Kidney (tissue), 14 donors: Measurements from ENCODE around the gene GPHA2. TPM values are rescaled to one million over a fixed set of nuclear protein-coding genes. Genes with fewer than 3 reads are reported as not detected.

ENCODE experiments used
- DNase-seq, 5 donors: peaks; one replicate each; pipeline ENCODE4 v3.0.0-alpha.2; 2013 to 2020
- FAIRE-seq: peaks from 2 replicates; lab custom pipeline; 2012; peaks lifted over from hg19 to GRCh38; lab: Jason Lieb, UNC
- H3K27ac ChIP-seq, 2 donors: one replicate each; pipeline ENCODE4 v1.7.0; 2013; ENCODE audit warnings: low read depth in 2 of 2, low read length in 2 of 2, inconsistent platforms in 1 of 2
- H3K27me3 ChIP-seq: one replicate; pipeline ENCODE4 v1.7.1; 2013; ENCODE audit warnings: low read length, inconsistent platforms; ENCODE audit not compliant: control insufficient read depth, insufficient read depth
- H3K36me3 ChIP-seq, 3 donors: one replicate each; pipeline versions ENCODE4 v1.7.0 to v1.7.1; 2013; ENCODE audit warnings: low read length in 3 of 3, control low read depth in 1 of 3, inconsistent platforms in 1 of 3; ENCODE audit not compliant: insufficient read depth in 3 of 3, control insufficient read depth in 2 of 3
- H3K4me1 ChIP-seq, 3 donors: one replicate each; pipeline versions ENCODE4 v1.7.0 to v1.7.1; 2013; ENCODE audit warnings: low read length in 3 of 3, inconsistent platforms in 1 of 3, low read depth in 1 of 3; ENCODE audit not compliant: control insufficient read depth in 2 of 3, insufficient read depth in 2 of 3
- H3K4me3 ChIP-seq, 3 donors: one replicate each; pipeline versions ENCODE4 v1.7.0 to v1.8.1; 2013; ENCODE audit warnings: low read length in 3 of 3, control low read depth in 1 of 3, inconsistent platforms in 1 of 3
- H3K9ac ChIP-seq, 3 donors: one replicate each; pipeline versions ENCODE4 v1.7.0 to v1.7.1; 2013; ENCODE audit warnings: low read length in 3 of 3, control low read depth in 1 of 3, inconsistent platforms in 1 of 3
- H3K9me3 ChIP-seq, 3 donors: one replicate each; pipeline versions ENCODE4 v1.7.0 to v1.7.1; 2013; ENCODE audit warnings: low read length in 3 of 3, control low read depth in 1 of 3, inconsistent platforms in 1 of 3; ENCODE audit not compliant: control insufficient read depth in 2 of 3, insufficient read depth in 1 of 3
- intact Hi-C: fragments of 100-400 bp; cut with DNase I; formaldehyde crosslinking; loops from one replicate; pipeline ENCODE4 v1.11.1; 2022
- polyA plus RNA-seq: library from polyadenylated mRNA; stranded (reverse); fragments of 350-450 nt; fragmentation: Illumina TruSeq; extraction: RNeasy Lipid Tissue Mini Kit (QIAGEN cat#74804); gene quantifications from one replicate; pipeline ENCODE4 v1.2.3, GENCODE V29; 2014; ENCODE audit warnings: low read depth, low replicate concordance; ENCODE audit not compliant: insufficient read depth
- total RNA-seq: library from RNA; stranded (reverse); fragmentation: NEBNext Ultra II Directional; extraction: Animal tissue kit (Norgen Biotek cat#: 25700); gene quantifications from one replicate; pipeline ENCODE4 v1.2.1, GENCODE V29; 2021
- TF ChIP-seq, protein P1 (sequence below): IDR thresholded peaks from 3 replicates; pipeline ENCODE4 v1.5.1; 2012; ENCODE audit warnings: mild to moderate bottlenecking, moderate library complexity, borderline replicate concordance; ENCODE audit not compliant: insufficient read depth; ENCODE audit errors: extremely low read depth
- donor health status: control.
- donor health status: control.
- donor health status: control.
- donor health status: control.
- donor health status: control.
- donor health status: DM: yes; HTN: yes; CAD: no.
- donor health status: Normal renal cell carcinoma (clear cell type).

The GPHA2 gene
- total and polyA plus RNA-seq, 2 donors from 2014 or later = 0.99 TPM; not detected in 1

DNA sequence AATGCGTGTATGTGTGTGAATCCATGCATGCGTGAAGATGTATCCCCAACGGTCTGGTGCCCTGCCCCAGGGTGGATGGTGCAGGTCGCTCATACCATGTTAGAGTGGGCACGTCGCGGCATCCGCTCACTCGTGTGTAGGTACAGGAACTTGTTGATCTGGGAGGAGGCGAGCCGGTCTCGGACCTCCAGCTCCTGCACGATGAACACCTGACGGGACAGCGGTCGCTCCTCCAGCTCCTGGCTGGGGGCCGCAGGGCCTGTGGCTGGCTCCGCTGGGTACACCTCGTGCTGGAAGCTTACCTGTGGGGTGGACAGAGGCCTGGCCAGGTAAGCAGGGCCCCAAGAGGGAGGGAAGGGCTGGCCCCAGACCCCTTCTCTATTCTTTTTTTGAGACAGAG, 37.2 kb downstream of the GPHA2 start:
- Histone ChIP-seq H3K27ac (no peak overlapping the region), H3K9ac (no peak overlapping the region), H3K4me1 (peaks cover 0 to 7% (median 3%) of the 10 kb centered on the region in 3 donors), H3K27me3 (no peaks in the 10 kb centered on the region), H3K4me3 (no peak overlapping the region), H3K9me3 (no peaks in the 10 kb centered on the region), H3K36me3 (peaks cover 0 to 13% (median 7%) of the 10 kb centered on the region in 3 donors)
- intact Hi-C loops = no loop called here
- TF ChIP-seq, protein P1, sequence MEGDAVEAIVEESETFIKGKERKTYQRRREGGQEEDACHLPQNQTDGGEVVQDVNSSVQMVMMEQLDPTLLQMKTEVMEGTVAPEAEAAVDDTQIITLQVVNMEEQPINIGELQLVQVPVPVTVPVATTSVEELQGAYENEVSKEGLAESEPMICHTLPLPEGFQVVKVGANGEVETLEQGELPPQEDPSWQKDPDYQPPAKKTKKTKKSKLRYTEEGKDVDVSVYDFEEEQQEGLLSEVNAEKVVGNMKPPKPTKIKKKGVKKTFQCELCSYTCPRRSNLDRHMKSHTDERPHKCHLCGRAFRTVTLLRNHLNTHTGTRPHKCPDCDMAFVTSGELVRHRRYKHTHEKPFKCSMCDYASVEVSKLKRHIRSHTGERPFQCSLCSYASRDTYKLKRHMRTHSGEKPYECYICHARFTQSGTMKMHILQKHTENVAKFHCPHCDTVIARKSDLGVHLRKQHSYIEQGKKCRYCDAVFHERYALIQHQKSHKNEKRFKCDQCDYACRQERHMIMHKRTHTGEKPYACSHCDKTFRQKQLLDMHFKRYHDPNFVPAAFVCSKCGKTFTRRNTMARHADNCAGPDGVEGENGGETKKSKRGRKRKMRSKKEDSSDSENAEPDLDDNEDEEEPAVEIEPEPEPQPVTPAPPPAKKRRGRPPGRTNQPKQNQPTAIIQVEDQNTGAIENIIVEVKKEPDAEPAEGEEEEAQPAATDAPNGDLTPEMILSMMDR = no peak
- FAIRE-seq (no peak), DNase-seq (no peak)

DNA sequence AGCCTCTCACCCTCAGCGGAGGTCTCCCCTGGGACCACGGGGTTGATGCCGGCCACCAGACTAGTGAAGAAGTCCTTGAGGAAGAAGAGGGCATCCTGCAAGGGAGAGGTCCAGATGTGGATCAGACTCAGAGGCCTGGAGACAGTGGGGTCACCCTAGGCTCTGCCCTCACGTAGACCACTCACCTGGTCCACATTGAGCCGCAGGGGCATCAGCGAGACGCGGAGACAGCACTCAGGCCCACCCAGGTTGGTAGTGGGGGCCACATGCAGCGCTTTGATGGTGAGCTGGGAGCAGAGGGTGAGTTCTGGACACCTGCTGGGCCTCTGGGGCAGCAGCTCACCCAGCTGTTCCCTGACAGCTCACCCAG, 37.6 kb downstream of the GPHA2 start:
- DNase-seq (no peak), FAIRE-seq (no peak)
- Histone ChIP-seq H3K27ac (no peak overlapping the region), H3K9ac (no peak overlapping the region), H3K4me1 (peaks cover 0 to 10% (median 3%) of the 10 kb centered on the region in 3 donors), H3K27me3 (no peaks in the 10 kb centered on the region), H3K36me3 (peaks cover 0 to 12% (median 7%) of the 10 kb centered on the region in 3 donors), H3K4me3 (no peak overlapping the region), H3K9me3 (no peaks in the 10 kb centered on the region)
- TF ChIP-seq, protein P1 = no peak
- intact Hi-C loops = no loop called here

DNA sequence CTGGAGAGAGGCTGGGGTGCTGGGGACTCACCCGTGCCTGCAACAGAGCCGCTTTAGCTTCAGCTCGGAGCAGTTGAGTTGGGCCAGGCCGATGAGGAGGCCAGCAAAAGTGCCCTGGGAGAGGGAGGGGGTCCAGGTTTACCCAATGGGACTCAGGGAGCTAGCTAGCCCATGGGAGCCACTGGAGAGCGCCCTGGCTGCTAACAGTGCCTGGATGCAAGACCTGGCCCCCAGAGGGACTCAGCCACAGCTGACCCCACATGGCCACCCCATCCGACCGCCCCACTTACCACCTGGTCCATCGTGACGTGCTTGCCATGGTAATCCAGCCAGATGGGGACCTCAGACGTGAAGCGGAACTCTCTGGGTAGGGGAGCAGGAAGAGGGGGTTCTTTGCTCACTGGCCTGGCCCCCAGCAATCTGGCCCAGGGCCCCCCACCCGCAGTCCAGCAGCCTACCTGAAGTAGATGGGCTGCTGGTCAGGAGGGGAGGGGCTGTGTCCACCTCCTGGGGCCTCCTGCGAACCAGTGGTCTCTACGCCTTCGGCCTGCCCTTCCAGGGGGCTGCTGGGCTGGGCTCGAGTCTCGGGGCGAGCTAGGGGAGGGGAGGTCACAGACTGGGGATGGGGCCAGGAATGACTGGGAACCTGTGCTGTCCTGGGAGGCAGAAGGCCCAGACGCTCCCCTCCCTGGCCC, 38.2 kb downstream of the GPHA2 start:
- H3K36me3 ChIP-seq = peaks cover 0 to 9% (median 5%) of the 10 kb centered on the region in 3 donors
- peak in 1 of 5 donors; percentile 65 for DNase-seq
- no peak for FAIRE-seq
- H3K4me3 ChIP-seq = no peak overlapping the region
- TF ChIP-seq, protein P1 = no peak
- no peaks in the 10 kb centered on the region for H3K27me3 ChIP-seq
- no peaks in the 10 kb centered on the region for H3K9me3 ChIP-seq
- intact Hi-C loops = no loop called here
- H3K4me1 ChIP-seq = peaks cover 0 to 12% (median 3%) of the 10 kb centered on the region in 3 donors
- no peak overlapping the region for H3K9ac ChIP-seq
- H3K27ac ChIP-seq = no peak overlapping the region
